Embryonic facial prominence (tissue), 1 donor: ENCODE results near the gene DCAF5.
"Not testable (repeated sequence)": the region's sequence is repeated elsewhere in the genome, so short reads cannot be mapped to it uniquely, and the experiment has no call there.

Experiments
- DNase-seq: peaks from one replicate; pipeline ENCODE4 v3.0.0-alpha.2; 2016; ENCODE audit errors: extremely low spot score

The DCAF5 gene

GRCh38 chr14:69044296-69044695, 108.6 kb downstream of the DCAF5 start:
- no peak for DNase-seq

- no peak for DNase-seq
Measured at GRCh38 chr14:69043596-69044260, 109.2 kb downstream of the DCAF5 start.

DNA sequence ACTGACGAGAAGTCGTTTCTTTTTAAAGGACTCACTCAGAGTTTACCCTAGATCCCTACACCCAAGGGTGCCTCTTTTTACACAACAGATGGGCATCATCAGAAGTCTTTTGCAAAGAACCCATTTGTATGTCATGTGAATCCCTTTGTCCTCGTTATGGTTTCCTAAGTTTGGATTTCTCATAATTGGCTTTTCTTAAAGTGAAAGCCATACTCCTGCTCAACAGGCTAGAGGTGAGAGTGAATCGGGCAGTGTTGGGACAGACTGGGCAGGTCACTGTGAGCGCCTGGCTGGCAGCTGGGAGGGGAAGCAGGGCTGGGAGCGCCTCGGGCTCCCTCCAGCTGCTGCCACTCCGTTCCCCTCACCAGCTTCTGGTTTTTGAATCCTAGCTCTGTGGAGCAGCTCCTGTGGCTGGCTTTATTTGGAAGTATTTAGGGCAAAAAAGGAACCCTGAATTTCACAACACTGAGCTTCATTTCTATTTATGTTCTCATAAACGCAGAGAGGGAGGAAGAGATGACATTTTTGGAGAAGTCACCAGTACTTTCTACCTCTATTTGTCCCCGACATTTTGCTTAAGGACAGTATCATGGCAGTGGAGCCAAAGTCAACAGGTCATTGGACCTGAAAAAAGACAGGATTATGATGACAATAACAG, 110.0 kb downstream of the DCAF5 start:
- DNase-seq = no peak

DNA sequence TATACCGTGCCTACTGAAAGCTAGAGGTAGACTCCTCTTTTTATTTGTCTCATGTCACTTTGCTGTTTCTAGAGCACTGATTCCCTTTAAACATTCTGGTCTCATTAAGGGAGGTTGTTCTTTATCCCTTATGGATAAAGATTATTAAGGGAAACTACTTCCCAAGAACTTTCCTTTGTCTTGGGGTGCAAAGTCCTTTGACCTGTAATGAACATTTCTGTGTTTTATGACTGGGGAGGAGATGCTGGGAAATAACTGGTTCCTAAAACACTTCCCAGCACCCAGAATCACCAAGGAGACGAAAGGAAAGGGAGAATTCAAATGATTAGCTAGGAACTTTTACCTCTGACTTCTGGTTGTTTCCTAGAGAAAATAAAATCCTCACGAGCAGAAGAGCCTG, 110.6 kb downstream of the DCAF5 start:
- DNase-seq = no peak

- no peak for DNase-seq
Measured at GRCh38 chr14:69041783-69042182, 111.1 kb downstream of the DCAF5 start.

GRCh38 chr14:69040353-69040752, 112.6 kb downstream of the DCAF5 start:
- DNase-seq = no peak

DNA sequence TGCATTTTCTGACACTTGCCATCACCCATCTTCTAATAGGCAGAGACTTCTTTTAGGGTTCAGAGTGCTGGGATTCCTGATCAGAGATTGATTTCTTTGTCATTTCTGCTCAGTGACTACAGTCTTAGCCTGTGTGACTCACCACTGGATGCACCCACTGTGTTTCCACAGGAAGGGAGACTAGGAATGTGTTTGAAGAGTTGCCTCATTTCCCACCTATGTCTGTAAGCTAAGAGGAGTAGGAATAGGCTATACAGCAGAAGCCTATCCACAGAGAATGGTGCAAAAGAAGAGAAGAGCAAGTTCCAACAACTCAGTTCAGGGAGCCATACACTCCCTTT, 113.7 kb downstream of the DCAF5 start:
- DNase-seq = no peak

GRCh38 chr14:69038455-69039287, 114.2 kb downstream of the DCAF5 start:
- no peak for DNase-seq

DNA sequence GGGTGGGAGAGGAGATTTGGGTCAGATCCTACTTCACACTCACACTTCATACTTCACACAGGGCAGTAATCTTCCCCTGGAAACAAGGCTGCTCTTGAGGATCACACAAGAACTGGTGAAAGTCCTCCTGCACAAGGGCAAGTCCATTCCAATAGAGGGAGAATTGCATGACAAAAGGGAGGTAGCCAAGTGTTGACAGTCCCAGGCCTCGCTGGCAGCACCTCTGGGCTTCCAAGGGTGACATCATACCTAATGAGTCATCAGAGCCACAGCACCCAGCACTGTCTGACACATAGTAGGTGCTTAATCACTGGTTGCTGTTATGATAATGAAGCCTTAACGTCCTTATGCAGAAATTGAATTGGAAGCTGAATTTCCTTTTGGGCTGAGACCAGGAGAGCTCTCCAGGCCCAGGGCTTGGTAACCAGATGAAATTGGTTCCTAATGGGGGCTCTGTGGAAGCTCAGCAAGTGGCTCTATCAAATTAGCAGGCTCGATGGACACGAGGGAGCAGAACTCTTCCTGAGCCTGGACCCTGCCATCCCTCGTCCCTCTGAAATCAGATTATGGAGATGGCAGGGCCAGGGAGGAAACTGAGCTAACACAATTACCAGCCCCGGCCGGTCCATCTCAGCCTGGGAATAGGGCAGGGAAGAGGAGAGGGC, 115.0 kb downstream of the DCAF5 start:
- DNase-seq = no peak

GRCh38 chr14:69036757-69037506, 116.0 kb downstream of the DCAF5 start:
- no peak for DNase-seq

GRCh38 chr14:69034612-69035262, 118.2 kb downstream of the DCAF5 start:
- no peak for DNase-seq

DNA sequence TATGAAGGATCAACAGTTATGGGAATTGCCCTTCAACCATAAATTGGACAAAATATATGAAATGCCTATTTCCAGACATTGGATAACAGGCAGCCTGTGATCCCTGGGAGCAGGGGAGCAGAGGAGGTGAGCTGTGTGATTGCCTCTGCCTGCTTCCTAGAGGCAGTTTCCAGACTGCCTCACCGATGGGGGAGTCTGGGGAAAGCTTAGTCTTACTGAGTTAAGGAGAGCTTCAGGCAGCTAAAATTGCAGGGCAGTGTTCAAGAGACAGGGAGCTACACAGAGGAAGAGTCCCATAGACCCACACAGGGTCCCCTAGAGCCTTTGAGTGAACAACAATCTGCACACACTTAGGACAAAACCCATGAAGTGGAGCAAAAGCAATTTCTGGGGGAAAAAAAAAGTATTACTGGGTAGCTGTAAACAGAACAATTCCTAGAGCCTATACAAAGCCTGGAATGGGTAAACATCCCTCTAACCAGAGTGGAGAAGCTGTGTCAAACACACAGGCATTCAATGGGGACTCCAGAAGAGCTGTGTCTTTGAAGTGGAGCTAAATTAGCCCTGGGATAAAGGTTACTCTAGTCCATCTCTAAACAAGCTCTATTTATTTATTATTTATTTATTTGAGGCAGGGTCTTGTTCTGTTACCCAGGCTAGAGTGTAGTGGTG, 125.5 kb downstream of the DCAF5 start:
- no peak for DNase-seq

- no peak for DNase-seq
Measured at GRCh38 chr14:69023035-69023434, 129.9 kb downstream of the DCAF5 start.

DNA sequence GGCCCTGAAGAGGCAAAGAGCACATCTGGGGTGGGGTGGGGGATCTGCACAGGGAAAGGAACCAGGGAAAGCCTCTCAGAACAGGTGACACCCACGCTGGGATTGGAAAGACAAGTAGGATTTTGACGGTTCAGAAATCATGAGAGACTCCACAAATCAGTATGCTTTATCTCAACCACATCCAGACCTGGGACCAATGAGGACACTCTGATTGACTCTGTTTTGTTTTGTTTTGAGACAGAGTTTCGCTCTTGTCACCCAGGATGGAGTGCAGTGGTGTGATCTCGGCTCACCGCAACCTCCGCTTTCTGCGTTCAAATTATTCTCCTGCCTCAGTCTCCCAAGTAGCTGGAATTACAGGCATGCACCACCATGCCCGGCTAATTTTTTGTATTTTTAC, 130.8 kb downstream of the DCAF5 start:
- not testable (repeated sequence) for DNase-seq

GRCh38 chr14:69017706-69018105, 135.2 kb downstream of the DCAF5 start:
- no peak for DNase-seq

DNA sequence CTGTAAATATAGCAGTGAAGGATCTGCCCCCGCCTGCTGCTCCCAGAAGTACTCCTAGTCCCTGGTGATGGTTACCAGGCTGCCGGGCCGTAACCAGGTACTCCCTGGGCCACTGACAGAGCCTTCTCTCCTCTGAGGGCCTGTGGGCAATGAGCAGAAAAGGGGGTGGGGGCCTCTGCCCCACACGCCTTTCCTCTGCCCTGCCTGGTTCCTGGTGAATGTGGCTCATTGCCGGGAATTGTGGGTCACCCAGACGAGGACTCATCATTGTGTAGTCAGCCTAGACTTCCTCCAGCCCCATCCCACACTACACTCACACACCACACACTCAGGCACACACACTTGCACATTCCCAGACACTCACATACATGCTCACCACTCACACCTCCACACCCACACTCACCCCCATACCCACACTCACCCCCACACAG, 138.1 kb downstream of the DCAF5 start:
- no peak for DNase-seq

- DNase-seq = no peak
Measured at GRCh38 chr14:69013943-69014782, 138.8 kb downstream of the DCAF5 start.

DNA sequence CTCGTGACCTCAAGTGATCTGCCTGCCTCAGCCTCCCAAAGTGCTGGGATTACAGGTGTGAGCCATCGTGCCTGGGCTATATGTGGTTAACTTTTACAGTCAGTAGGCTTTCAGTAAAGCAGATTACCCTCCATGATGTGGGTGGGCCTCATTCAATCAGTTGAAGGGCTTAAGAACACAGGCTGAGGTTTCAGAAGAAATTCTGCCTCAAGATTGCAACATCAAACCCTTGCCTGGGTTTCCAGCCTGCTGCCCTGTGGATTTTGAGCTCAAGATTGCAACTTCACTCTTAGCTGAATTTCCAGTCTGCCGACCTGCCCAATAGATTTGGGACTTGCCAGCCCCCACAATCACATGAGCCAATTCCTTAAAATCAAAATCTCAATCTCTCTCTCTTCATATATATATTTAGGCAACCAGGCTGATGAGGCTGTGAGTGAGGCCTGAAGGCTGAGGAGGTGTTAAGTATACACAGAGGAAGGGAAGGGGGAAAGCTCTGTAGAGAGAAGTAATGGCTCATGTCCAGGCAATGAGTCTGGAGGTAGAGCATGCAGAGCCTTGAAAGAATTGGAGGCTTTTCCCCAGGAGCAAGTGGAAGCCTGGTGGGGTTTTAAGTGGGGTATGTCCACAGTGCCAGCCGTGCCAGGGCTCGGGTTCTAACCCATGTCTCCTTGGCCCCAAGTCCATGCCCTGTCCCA, 140.5 kb downstream of the DCAF5 start:
- DNase-seq = no peak

DNA sequence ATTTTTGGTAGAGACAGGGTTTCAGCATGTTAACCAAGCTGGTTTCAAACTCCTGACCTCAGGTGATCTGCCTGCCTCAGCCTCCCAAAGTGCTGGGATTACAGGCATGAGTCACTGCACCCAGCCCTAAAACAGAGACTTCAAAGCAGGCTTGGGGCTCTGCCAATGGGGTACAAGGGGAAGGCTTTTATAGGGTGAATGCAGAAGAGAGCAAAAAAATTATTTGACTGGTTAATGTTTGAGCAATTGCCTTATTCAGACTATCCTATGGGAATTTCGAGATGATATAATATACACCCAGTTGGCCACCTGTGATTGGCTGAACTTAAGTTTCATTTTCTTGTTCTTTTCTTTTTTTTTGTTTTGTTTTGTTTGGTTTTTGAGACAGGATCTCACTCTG, 142.3 kb downstream of the DCAF5 start:
- DNase-seq = no peak
